Femur (tissue), 1 donor: Measurements from ENCODE around the gene AIFM1.

Experiments
- DNase-seq: peaks from one replicate; pipeline ENCODE4 v3.0.0-alpha.2; 2017

AIFM1 gene

DNA sequence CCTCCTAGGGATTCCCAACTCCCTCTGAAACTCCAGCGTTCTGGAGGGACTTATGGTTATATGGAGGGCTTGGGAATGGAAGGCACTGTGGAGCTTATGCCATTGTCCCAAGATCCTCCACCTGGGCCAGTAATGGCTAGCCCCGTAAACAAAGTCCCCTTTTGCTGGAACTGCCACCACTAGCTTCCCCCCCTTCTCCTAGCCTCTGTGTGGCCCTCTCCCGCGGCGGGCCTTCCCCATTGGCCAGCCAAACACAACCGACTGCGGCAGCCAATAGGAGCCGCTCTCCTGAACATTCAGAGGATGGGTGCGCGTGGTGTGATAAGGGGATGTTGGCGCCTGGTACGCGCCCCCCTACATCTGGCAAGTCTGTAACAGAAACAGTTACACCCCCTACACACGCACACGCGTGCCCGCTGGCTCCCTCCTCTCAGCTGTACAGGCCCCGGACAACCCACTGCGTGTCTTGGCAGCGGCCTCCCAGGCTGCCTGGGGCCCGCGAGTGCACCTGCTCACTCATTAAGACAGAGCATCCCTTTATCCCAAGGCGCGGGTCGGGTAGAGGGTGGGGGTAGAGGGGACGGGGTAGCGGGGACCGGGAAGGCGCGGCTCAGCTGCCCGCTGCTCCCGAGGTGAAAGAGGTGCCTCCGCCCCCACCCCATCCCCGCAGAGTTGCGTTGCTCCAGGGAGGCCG, 5.3 kb upstream of the AIFM1 start:
- peak; percentile 35 for DNase-seq

DNA sequence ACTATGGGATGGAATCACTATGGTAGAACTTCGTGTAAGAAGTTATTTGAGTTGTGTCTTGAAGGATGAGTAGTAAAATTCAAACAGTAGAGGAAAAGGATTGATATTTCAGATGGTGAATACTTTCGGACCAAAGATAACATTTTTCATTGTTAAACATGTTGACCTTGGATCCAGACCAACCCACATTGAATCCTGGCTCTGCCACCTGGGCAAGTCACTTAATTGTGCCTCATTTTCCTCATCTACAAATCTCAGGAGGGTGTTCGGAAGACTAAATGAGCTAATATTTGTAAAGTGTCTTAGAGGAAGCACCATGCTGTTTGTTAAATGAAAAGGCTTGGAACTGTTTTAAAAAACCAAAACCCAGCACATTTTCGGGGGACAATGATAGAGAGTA, 1.4 kb upstream of the AIFM1 start:
- DNase-seq, result no peak

- no peak for DNase-seq
Measured at GRCh38 chrX:130166503-130166777, 799 bp upstream of the AIFM1 start.

GRCh38 chrX:130165181-130165702, 399 bp downstream of the AIFM1 start:
- DNase-seq, result no peak

DNA sequence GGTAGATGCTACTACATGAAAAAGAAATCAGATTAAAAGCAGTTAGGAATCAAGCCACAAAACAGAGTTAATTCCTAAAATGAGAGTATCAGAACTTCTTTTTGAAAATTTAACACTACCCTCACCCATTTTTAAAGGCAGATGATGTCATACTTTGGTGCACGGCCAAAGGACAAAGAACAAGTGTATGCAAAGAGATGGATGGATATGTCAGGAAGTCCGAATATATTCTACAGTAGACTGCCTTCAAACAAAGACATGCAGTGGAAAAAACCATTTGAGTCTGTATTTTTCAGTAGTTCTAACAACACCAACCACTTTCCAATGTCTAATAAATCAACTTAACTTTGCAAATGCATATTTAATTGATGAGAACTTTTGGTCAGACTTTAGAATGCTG, 2.2 kb downstream of the AIFM1 start:
- DNase-seq, result no peak

GRCh38 chrX:130162094-130162735, 3.4 kb downstream of the AIFM1 start:
- DNase-seq, result no peak

DNA sequence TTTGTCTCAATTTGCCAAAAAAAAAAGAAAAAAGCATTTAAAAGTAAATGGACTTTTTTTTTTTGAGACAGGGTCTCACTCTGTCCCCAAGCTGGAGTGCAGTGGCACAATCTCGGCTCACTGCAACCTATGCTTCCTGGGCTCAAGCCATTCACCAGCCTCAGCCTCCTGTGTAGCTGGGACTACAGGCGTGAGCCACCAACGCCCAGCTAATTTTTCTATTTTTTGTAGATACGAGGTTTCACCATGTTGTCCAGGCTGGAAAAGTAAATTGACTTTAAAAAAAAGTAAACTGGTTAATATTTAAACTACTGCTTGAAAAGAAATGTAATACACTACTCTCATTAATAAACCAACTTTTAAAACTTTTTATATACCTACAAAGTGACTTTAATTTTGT, 5.9 kb downstream of the AIFM1 start:
- DNase-seq, result no peak

DNA sequence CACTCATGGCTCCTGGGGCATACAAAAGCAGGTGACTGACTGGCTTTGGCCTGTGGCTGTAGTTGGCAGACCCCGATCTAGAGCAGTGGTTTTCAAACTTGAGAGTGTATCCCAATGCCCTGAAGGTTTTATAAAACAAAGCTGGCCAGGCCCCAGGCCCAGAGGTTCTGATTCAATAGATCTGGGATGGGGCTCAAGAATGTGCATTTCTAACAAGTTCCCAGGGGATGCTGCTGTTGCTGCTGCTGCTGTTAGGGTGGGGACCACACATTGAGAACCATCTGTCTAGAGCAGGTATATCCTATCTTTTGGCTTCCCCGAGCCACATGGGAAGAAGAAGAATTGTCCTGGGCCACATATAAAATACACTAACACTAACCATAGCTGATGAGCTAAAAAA, 7.3 kb downstream of the AIFM1 start:
- no peak for DNase-seq

GRCh38 chrX:130155564-130155963, 10.1 kb downstream of the AIFM1 start:
- no peak for DNase-seq

- no peak for DNase-seq
Measured at GRCh38 chrX:130147631-130148030, 18.0 kb downstream of the AIFM1 start.

DNA sequence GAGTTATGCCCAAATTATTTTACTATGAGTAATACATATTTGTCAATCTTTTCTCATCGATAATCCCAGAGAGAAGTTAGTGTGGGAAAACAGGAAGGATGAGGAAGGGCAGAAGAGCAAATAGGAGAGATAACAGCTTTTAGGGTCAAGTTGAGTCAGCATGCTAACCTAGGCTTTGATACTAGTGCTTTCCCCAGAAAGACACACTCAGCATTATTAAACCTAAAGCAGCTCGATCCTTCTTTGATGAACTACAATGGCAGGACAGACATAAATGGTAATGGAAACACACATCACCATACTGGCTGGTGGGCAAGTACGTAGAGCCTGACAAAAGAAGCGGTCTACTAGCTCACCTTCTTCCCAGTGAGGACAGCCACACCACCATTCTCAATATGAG, 20.5 kb downstream of the AIFM1 start:
- DNase-seq, result no peak

DNA sequence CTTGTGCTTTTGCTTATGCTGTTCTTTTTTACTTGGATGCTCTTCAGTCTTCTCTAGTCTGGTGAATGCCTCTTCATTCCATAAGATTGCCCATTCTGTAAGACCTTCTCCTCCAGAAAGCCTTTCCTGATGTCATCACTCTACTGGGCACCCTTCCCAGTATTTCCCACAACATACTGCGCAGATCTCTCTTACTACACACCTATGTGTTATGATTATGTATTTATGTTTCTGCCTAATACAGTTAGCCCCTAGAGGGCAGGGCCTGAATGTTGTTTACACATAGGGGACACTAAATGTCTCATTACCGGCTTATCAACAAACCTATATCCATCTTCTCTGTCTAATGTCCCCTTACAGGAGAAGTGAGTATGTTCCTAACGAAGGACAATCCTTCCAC, 21.1 kb downstream of the AIFM1 start:
- no peak for DNase-seq

GRCh38 chrX:130139474-130140201, 26.0 kb downstream of the AIFM1 start:
- DNase-seq, result no peak

GRCh38 chrX:130136961-130137360, 28.7 kb downstream of the AIFM1 start:
- DNase-seq, result no peak

- DNase-seq, result no peak
Measured at GRCh38 chrX:130136496-130136895, 29.1 kb downstream of the AIFM1 start.

- no peak for DNase-seq
Measured at GRCh38 chrX:130130990-130131389, 34.7 kb downstream of the AIFM1 start.

- DNase-seq, result peak; percentile 44
Measured at GRCh38 chrX:130125091-130125874, 40.4 kb downstream of the AIFM1 start.

DNA sequence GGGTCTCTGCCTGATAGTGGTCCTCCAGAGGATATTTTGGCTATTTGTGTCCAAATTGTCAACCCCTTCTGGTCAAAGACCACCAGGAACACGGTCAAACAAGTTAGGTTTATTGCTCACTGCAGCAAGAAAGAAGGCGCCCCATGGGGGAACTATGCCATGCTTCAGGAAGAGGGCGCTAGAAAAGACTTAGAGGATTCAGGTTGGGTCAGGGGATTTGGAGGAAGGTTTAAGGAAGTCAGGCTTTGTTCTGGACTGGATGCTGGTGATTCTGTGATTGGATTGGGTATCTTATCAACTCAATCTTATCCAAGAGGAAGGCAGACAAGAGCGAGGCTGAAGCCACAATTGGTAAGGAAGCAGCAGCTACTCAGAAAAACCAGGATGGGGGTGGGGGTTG, 41.1 kb downstream of the AIFM1 start:
- no peak for DNase-seq

DNA sequence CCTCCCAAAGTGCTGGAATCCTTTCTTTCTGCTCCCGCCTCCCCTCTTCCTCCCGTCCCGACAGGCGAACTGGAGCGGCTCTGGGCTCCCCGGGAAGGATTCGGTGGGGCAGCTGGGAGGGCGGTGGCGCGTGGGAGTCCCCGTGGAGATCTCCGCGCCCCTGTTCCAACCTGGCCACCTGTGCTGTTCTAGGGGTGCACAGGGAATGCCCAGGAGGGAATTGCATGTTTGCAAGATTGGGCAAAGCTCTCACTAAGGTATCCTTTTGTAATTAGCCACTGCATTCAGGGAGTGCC, 44.2 kb downstream of the AIFM1 start:
- DNase-seq, result no peak

GRCh38 chrX:130120746-130121504, 44.7 kb downstream of the AIFM1 start:
- peak; percentile 81 for DNase-seq

GRCh38 chrX:130120321-130120731, 45.3 kb downstream of the AIFM1 start:
- DNase-seq, result peak; percentile 53

DNA sequence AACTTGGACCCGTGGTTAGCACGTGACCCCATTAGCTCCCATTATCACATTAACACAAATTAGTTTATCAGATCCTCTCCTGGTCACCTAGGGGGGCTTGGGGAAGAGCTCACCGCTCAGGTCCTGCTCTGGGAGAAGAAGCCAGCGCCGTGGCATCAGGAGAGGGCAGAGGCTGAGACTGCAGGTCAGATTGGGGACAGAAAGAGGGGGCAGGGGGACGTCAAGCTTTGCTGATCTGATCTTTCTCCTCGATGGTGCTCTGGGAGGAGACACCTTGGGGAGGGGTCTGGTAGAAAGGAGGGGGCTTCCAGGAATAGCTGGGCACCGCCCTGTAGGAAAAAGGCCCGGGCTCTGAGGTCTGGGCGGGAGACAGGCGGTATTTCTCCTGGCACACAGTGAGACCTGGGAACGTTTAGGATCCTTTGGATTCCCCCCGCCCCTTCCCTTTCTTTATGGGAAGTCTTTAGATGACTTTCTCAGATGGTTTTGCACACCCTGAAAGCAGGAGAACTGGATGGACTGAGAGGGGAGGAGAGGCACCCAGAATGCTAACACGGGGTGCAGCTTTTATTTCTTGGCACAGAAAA, 46.2 kb downstream of the AIFM1 start:
- peak; percentile 59 for DNase-seq
